ENCODE results near the gene POLH.

POLH gene

GRCh38 chr6:43613721-43614395 lies 37.9 kb downstream of the POLH start:
- no peak for TF ChIP-seq CTCF (IDR thresholded peaks at IDR 0.05; ENCODE audit: borderline replicate concordance, control extremely low read depth, extremely low read depth, insufficient read depth, missing control alignments)
- in situ Hi-C loops (cut with MboI; ENCODE audit: low sequenced_read_pairs, unreplicated experiment): no loop called here
- no peak for DNase-seq (ENCODE audit: low spot score)

- no peak for TF ChIP-seq CTCF (IDR thresholded peaks at IDR 0.05; ENCODE audit: borderline replicate concordance, control extremely low read depth, extremely low read depth, insufficient read depth, missing control alignments)
- in situ Hi-C loops (cut with MboI; ENCODE audit: low sequenced_read_pairs, unreplicated experiment): no loop called here
- no peak for DNase-seq (ENCODE audit: low spot score)
Observed at GRCh38 chr6:43614396-43614730, 38.4 kb downstream of the POLH start.

GRCh38 chr6:43616725-43617472 lies 40.9 kb downstream of the POLH start:
- in situ Hi-C loops (cut with MboI; ENCODE audit: low sequenced_read_pairs, unreplicated experiment): no loop called here

GRCh38 chr6:43621078-43621835 lies 45.3 kb downstream of the POLH start:
- no peak for DNase-seq (ENCODE audit: low spot score)
- in situ Hi-C loops (cut with MboI; ENCODE audit: low sequenced_read_pairs, unreplicated experiment): no loop called here
- TF ChIP-seq CTCF (IDR thresholded peaks at IDR 0.05; ENCODE audit: borderline replicate concordance, control extremely low read depth, extremely low read depth, insufficient read depth, missing control alignments): no peak

More at GRCh38 chr6:43616725-43617472, 40.9 kb downstream of the POLH start:
- no peak for DNase-seq (ENCODE audit: low spot score)
- TF ChIP-seq CTCF (IDR thresholded peaks at IDR 0.05; ENCODE audit: borderline replicate concordance, control extremely low read depth, extremely low read depth, insufficient read depth, missing control alignments): no peak

GRCh38 chr6:43621836-43622180 lies 45.8 kb downstream of the POLH start:
- DNase-seq (ENCODE audit: low spot score): no peak
- TF ChIP-seq CTCF (IDR thresholded peaks at IDR 0.05; ENCODE audit: borderline replicate concordance, control extremely low read depth, extremely low read depth, insufficient read depth, missing control alignments): no peak
- in situ Hi-C loops (cut with MboI; ENCODE audit: low sequenced_read_pairs, unreplicated experiment): no loop called here

- in situ Hi-C loops (cut with MboI; ENCODE audit: low sequenced_read_pairs, unreplicated experiment): no loop called here
- no peak for DNase-seq (ENCODE audit: low spot score)
- no peak for TF ChIP-seq CTCF (IDR thresholded peaks at IDR 0.05; ENCODE audit: borderline replicate concordance, control extremely low read depth, extremely low read depth, insufficient read depth, missing control alignments)
Observed at GRCh38 chr6:43622541-43622940, 46.6 kb downstream of the POLH start.
